Fibroblast of pulmonary artery (primary cell): ENCODE results near the gene MAP2.

Experiments used
- DNase-seq: peaks from one replicate; pipeline ENCODE4 v3.0.0-alpha.2; 2010; ENCODE audit warnings: low read depth
- H3K4me3 ChIP-seq: replicated peaks from 2 replicates; pipeline ENCODE4 v1.5.1; 2011; ENCODE audit warnings: low read depth, mild to moderate bottlenecking, control low read depth, low read length, moderate library complexity
- TF ChIP-seq, protein P1 (sequence below): IDR thresholded peaks from 2 replicates; pipeline ENCODE4 v1.5.1; 2011; ENCODE audit warnings: mild to moderate bottlenecking, control low read depth, low read length, inconsistent platforms; ENCODE audit errors: missing control alignments

MAP2 gene

GRCh38 chr2:209511637-209512036 is 87.8 kb downstream of the MAP2 start:
- no peak for DNase-seq
- TF ChIP-seq, protein P1, sequence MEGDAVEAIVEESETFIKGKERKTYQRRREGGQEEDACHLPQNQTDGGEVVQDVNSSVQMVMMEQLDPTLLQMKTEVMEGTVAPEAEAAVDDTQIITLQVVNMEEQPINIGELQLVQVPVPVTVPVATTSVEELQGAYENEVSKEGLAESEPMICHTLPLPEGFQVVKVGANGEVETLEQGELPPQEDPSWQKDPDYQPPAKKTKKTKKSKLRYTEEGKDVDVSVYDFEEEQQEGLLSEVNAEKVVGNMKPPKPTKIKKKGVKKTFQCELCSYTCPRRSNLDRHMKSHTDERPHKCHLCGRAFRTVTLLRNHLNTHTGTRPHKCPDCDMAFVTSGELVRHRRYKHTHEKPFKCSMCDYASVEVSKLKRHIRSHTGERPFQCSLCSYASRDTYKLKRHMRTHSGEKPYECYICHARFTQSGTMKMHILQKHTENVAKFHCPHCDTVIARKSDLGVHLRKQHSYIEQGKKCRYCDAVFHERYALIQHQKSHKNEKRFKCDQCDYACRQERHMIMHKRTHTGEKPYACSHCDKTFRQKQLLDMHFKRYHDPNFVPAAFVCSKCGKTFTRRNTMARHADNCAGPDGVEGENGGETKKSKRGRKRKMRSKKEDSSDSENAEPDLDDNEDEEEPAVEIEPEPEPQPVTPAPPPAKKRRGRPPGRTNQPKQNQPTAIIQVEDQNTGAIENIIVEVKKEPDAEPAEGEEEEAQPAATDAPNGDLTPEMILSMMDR: no peak
- H3K4me3 ChIP-seq: no peak overlapping the region

DNA sequence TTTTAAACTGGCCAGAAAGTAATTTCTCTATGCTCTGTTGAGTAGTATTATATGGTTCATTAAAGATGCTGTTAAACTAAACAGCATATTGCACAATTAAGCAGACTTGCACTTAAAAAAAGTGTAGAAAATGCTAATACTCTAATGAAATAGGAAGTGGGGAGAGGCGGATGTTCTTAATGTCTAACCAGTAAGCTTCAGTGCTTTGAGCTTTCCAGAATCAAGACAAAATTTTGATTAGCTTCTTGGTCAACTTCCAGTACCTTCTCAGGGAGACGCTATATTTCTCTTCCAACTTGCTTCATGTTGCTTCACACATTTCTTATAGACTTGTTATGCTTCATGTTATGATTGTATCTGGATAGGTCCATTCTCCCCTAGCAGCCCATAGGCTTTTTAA is 89.1 kb downstream of the MAP2 start:
- DNase-seq: no peak
- TF ChIP-seq, protein P1: no peak
- H3K4me3 ChIP-seq: no peak overlapping the region

GRCh38 chr2:209517436-209517835 is 93.6 kb downstream of the MAP2 start:
- DNase-seq: no peak
- TF ChIP-seq, protein P1: no peak
- H3K4me3 ChIP-seq: no peak overlapping the region

GRCh38 chr2:209519271-209519670 is 95.4 kb downstream of the MAP2 start:
- H3K4me3 ChIP-seq: no peak overlapping the region
- no peak for DNase-seq
- TF ChIP-seq, protein P1: no peak

GRCh38 chr2:209519906-209520305 is 96.1 kb downstream of the MAP2 start:
- no peak for DNase-seq
- H3K4me3 ChIP-seq: no peak overlapping the region
- TF ChIP-seq, protein P1: no peak

DNA sequence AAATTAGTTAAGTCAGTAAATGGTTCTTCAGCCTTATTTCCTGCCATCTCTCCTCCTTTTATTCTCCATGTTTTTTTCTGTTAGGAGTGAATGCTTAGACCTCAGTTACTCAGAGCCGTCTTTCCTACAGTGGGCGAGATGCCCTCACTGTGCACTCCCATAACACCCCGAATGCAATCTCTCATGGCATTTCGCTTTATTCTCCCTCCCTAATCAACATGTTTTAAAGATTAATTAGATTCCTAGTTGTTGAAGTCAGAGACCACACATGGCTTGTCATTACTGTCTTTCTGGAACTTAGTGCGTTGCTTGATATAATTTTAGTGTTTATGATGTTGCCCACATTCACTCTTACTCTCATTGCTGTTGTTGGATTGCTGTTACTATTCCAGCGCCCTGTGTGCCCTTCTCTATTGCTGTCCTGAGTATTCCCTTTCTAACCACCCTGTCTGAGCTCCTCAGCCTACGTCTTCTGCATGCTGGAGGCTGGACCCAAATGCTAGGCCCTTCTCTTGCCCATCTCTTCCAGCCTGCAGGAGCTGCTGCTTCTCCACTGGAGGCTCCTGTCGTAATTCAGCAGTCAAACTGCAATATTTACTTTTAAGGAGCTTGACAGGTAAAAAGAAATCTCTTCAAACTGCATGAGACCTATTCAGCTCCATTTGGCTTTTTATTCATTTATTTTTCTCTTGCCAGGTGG is 99.3 kb downstream of the MAP2 start:
- no peak for DNase-seq
- TF ChIP-seq, protein P1: no peak
- H3K4me3 ChIP-seq: no peak overlapping the region

DNA sequence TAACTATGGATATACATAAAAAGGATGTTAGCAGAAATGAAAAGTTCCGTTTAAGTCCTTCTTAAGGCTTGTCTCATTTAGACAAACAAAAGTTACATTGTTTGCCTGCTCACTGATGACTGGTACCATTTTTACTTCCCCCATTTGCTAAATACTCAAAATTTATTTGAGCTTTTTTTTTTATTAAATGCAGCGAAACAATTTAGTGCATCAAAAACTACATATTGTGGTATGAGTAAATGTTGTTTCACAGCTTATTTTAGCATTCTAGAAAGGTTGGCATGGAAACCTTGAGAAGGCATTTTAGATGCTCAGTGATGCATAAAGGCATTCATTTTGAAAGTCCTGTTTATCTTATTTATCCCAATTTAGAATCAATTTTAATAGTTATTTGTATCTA is 100.0 kb downstream of the MAP2 start:
- DNase-seq: no peak
- TF ChIP-seq, protein P1: no peak
- no peak overlapping the region for H3K4me3 ChIP-seq
